Activated CD4-positive, alpha-beta T cell treated with anti-CD3 and anti-CD28 coated beads, Interleukin-2, Interleukin-6, amounts not matched to agents 100 ng/mL and 50 ng/mL, durations not matched to agents 16 hours and 8 hours (primary cell): ENCODE data around the gene CCNL1.
"Not testable (repeated sequence)": the region's sequence is repeated elsewhere in the genome, so short reads cannot be mapped to it uniquely, and the experiment has no call there.

Source experiments
- DNase-seq: peaks from one replicate; pipeline ENCODE4 v3.0.0-alpha.2; 2020

CCNL1 gene

GRCh38 chr3:157159762-157160657, at the start of gene CCNL1:
CCNL1 (minus strand) TSS chr3:157160147; CDS start chr3:157160094, 53 bp downstream.
- DNase-seq = peak; percentile 97

GRCh38 chr3:157204880-157205279, 44.9 kb upstream of the CCNL1 start:
- no peak for DNase-seq

- DNase-seq = no peak
Observed at GRCh38 chr3:157204431-157204830, 44.5 kb upstream of the CCNL1 start.

- DNase-seq = peak; percentile 34
Observed at GRCh38 chr3:157201648-157202278, 41.8 kb upstream of the CCNL1 start.

- DNase-seq = no peak
Observed at GRCh38 chr3:157199841-157200240, 39.9 kb upstream of the CCNL1 start.

- DNase-seq = no peak
Observed at GRCh38 chr3:157195965-157196364, 36.0 kb upstream of the CCNL1 start.

- not testable (repeated sequence) for DNase-seq
Observed at GRCh38 chr3:157191149-157191548, 31.2 kb upstream of the CCNL1 start.

- DNase-seq = no peak
Observed at GRCh38 chr3:157190380-157190872, 30.5 kb upstream of the CCNL1 start.

- DNase-seq = no peak
Observed at GRCh38 chr3:157188391-157188790, 28.4 kb upstream of the CCNL1 start.

GRCh38 chr3:157182879-157183278, 22.9 kb upstream of the CCNL1 start:
- DNase-seq = no peak

GRCh38 chr3:157180262-157180661, 20.3 kb upstream of the CCNL1 start:
- no peak for DNase-seq

- DNase-seq = no peak
Observed at GRCh38 chr3:157179365-157179803, 19.4 kb upstream of the CCNL1 start.

- DNase-seq = not testable (repeated sequence)
Observed at GRCh38 chr3:157178503-157179364, 18.8 kb upstream of the CCNL1 start.

GRCh38 chr3:157177801-157178453, 18.0 kb upstream of the CCNL1 start:
- not testable (repeated sequence) for DNase-seq

GRCh38 chr3:157176934-157177333, 17.0 kb upstream of the CCNL1 start:
- no peak for DNase-seq

GRCh38 chr3:157175691-157176507, 16.0 kb upstream of the CCNL1 start:
- DNase-seq = peak; percentile 31

GRCh38 chr3:157174649-157175498, 14.9 kb upstream of the CCNL1 start:
- DNase-seq = peak; percentile 99

- DNase-seq = peak; percentile 31
Observed at GRCh38 chr3:157174290-157174648, 14.3 kb upstream of the CCNL1 start.

GRCh38 chr3:157173343-157173742, 13.4 kb upstream of the CCNL1 start:
- not testable (repeated sequence) for DNase-seq

GRCh38 chr3:157172746-157173145, 12.8 kb upstream of the CCNL1 start:
- DNase-seq = no peak

GRCh38 chr3:157170861-157171260, 10.9 kb upstream of the CCNL1 start:
- DNase-seq = no peak
